Activated CD8-positive, alpha-beta T cell treated with anti-CD3 and anti-CD28 coated beads, Interleukin-2, amount 10 ng/mL, durations not matched to agents 7 days and 5 days (primary cell): ENCODE data around the gene KIAA0513. TPM values are rescaled to one million over a fixed set of nuclear protein-coding genes. Genes with fewer than 3 reads are reported as not detected.

Source experiments
- ATAC-seq: fragments of 150-1000 bp; cut with Tn5 transposase; one replicate; pipeline ENCODE4 v1.10.0; 2021; ENCODE audit warnings: moderate library complexity
- CTCF ChIA-PET: fragments of 350-600 bp; sonication (Branson Sonifier 250); formaldehyde crosslinking; loops from one replicate; lab custom pipeline; 2021; ENCODE audit warnings: antibody characterized with exemption; lab: Charles Lee
- POLR2A ChIA-PET: fragments of 350-600 bp; sonication (Branson Sonifier 250); formaldehyde crosslinking; loops from one replicate; lab custom pipeline; 2021; ENCODE audit warnings: antibody characterized with exemption; lab: Charles Lee
- DNase-seq: peaks from one replicate; pipeline ENCODE4 v3.0.0-alpha.2; 2020
- H3K27ac Mint-ChIP-seq: one replicate; pipeline ENCODE4 v1.8.0; 2021; ENCODE audit warnings: mild to moderate bottlenecking, mixed read lengths
- H3K27me3 Mint-ChIP-seq: one replicate; pipeline ENCODE4 v1.8.0; 2021; ENCODE audit warnings: low read depth, mixed read lengths
- H3K36me3 Mint-ChIP-seq: one replicate; pipeline ENCODE4 v1.8.0; 2021; ENCODE audit warnings: low read depth, mixed read lengths
- H3K4me1 Mint-ChIP-seq: one replicate; pipeline ENCODE4 v1.8.0; 2021; ENCODE audit warnings: low read depth, mixed read lengths
- H3K4me3 Mint-ChIP-seq: one replicate; pipeline ENCODE4 v1.8.0; 2021; ENCODE audit warnings: mild to moderate bottlenecking, mixed read lengths
- H3K9me3 Mint-ChIP-seq: one replicate; pipeline ENCODE4 v1.8.0; 2022; ENCODE audit warnings: mixed read lengths; ENCODE audit not compliant: insufficient read depth
- total RNA-seq, 2 experiments: library from RNA; stranded (reverse); gene quantifications; one replicate each; pipeline ENCODE4 v1.2.3, GENCODE V29; 2021

KIAA0513 gene
- total RNA-seq, 2 experiments from 2014 or later, result 8.1 to 9.1 TPM

DNA sequence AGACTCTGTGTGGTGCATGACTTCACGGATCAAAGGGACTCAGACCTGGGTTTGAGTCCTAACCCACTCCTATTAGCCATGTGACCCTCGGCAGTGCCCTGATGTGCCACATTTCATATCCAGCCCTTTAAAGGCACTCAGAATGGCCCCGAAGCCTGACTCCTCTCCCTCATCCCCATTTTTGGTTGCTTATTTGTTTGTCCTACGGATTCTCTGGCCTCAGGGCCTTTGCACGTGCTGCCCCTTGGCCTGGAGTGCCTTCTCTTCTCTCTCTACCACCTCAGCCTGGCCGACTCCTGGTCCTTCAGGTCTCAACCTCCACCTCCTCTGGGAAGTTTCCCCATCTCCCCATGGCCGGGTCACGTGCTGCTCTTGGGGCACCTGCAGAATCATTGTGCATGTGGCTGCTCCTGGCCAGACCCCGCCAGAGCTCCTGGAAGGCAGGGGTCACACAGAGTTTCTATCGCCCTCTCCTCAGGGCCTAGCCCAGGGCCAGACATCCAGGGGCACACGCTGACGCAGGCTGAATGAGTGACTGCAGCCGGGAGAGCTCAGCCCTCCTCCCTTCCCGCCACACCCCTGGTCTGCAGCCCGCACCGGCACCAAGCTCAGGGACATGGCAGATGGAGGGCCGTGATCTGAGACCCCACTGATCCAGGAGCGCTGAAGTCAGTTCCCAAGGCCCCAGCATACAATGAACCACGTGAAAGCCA, 106.6 kb downstream of the KIAA0513 start:
- Mint-ChIP-seq H3K36me3 (no peaks in the 10 kb centered on the region), H3K27ac (no peak overlapping the region), H3K9me3 (no peaks in the 10 kb centered on the region), H3K4me1 (peaks cover 10% of the 10 kb centered on the region), H3K4me3 (no peak overlapping the region), H3K27me3 (peaks cover 34% of the 10 kb centered on the region)
- ChIA-PET CTCF (no interaction called here), POLR2A (no interaction called here)
- no peak for DNase-seq
- ATAC-seq, result no peak

DNA sequence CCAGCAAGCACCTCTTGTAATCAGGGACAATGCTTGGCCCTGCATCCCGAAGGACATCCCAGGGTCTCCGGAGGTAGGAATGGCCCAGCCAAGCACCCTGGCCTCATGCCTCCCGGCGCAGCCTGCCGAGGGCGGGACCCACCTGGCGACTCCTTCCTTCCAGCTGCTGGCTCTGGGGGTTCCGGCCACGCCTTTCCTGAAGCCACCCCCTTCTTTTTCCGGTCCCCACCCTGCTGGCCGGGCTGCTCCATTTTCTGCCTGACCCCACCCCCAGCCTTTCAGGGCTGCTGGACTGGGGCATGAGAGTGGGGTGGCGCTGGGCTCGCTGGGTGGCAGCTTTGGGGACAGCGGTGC, 107.2 kb downstream of the KIAA0513 start:
- Mint-ChIP-seq H3K36me3 (no peaks in the 10 kb centered on the region), H3K4me1 (peaks cover 10% of the 10 kb centered on the region), H3K4me3 (no peak overlapping the region), H3K27ac (no peak overlapping the region), H3K9me3 (no peaks in the 10 kb centered on the region), H3K27me3 (peaks cover 37% of the 10 kb centered on the region)
- ChIA-PET CTCF (no interaction called here), POLR2A (no interaction called here)
- ATAC-seq (no peak), DNase-seq (no peak)

DNA sequence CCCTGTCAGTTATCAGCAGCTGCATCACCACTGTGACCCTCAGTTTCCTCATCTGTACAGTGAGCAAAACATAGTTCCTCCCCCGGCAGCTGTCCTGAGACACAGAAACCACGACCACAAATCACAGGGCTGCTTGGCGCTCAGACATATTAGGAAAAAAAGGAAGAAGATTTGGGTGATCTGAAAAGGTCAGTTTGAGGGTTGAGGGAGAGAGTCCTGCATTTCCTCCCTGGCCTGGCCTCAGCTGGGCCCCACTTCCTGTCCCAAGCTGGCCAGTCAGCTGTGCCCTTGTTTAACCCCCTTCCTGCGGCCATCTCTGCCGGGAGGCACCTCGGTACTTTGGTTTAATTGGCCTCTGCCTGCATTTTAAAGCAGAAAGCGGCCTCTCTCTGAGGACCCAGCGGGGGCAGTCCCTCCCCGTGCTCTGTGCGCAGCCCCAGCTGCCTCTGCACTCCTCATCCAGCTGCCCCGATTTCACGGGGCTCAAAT, 108.7 kb downstream of the KIAA0513 start:
- Mint-ChIP-seq H3K4me3 (no peak overlapping the region), H3K36me3 (no peaks in the 10 kb centered on the region), H3K4me1 (peaks cover 10% of the 10 kb centered on the region), H3K27me3 (peaks cover 37% of the 10 kb centered on the region), H3K9me3 (no peaks in the 10 kb centered on the region), H3K27ac (no peak overlapping the region)
- POLR2A ChIA-PET, result no interaction called here
- ATAC-seq (no peak), DNase-seq (no peak)
- CTCF ChIA-PET, result interaction anchor here (1.2 kb wide), 1 partner anchor 21 kb away, joined by 5 read pairs; no protein-coding TSS in a partner anchor

- no peaks in the 10 kb centered on the region for H3K9me3 Mint-ChIP-seq
- DNase-seq, result no peak
- no peak overlapping the region for H3K4me3 Mint-ChIP-seq
- H3K4me1 Mint-ChIP-seq, result peaks cover 10% of the 10 kb centered on the region
- ChIA-PET CTCF (interaction anchor here (1.2 kb wide), 1 partner anchor 22 kb away, joined by 5 read pairs; no protein-coding TSS in a partner anchor), POLR2A (no interaction called here)
- ATAC-seq, result no peak
- H3K27me3 Mint-ChIP-seq, result peaks cover 37% of the 10 kb centered on the region
- H3K27ac Mint-ChIP-seq, result no peak overlapping the region
- H3K36me3 Mint-ChIP-seq, result no peaks in the 10 kb centered on the region
These were observed 109.2 kb downstream of the KIAA0513 start for GRCh38 chr16:85136702-85137322.

- POLR2A ChIA-PET, result no interaction called here
- Mint-ChIP-seq H3K9me3 (no peaks in the 10 kb centered on the region), H3K27me3 (peaks cover 37% of the 10 kb centered on the region), H3K4me1 (peaks cover 10% of the 10 kb centered on the region), H3K36me3 (no peaks in the 10 kb centered on the region), H3K4me3 (no peak overlapping the region), H3K27ac (no peak overlapping the region)
- CTCF ChIA-PET, result no interaction called here
- ATAC-seq (no peak), DNase-seq (no peak)
These were observed 109.9 kb downstream of the KIAA0513 start for GRCh38 chr16:85137323-85138072.

GRCh38 chr16:85138073-85138824, 110.7 kb downstream of the KIAA0513 start:
- DNase-seq (no peak), ATAC-seq (no peak)
- H3K36me3 Mint-ChIP-seq, result no peaks in the 10 kb centered on the region
- no peak overlapping the region for H3K4me3 Mint-ChIP-seq
- H3K9me3 Mint-ChIP-seq, result no peaks in the 10 kb centered on the region
- ChIA-PET CTCF (no interaction called here), POLR2A (no interaction called here)
- H3K27me3 Mint-ChIP-seq, result peaks cover 34% of the 10 kb centered on the region
- H3K27ac Mint-ChIP-seq, result no peak overlapping the region
- peaks cover 10% of the 10 kb centered on the region for H3K4me1 Mint-ChIP-seq

- H3K27ac Mint-ChIP-seq, result no peak overlapping the region
- no peaks in the 10 kb centered on the region for H3K36me3 Mint-ChIP-seq
- no peak for DNase-seq
- POLR2A ChIA-PET, result no interaction called here
- H3K4me3 Mint-ChIP-seq, result no peak overlapping the region
- H3K27me3 Mint-ChIP-seq, result peaks cover 34% of the 10 kb centered on the region
- CTCF ChIA-PET, result no interaction called here
- H3K4me1 Mint-ChIP-seq, result peaks cover 10% of the 10 kb centered on the region
- no peaks in the 10 kb centered on the region for H3K9me3 Mint-ChIP-seq
- ATAC-seq, result no peak
These were observed 111.4 kb downstream of the KIAA0513 start for GRCh38 chr16:85138825-85139627.

DNA sequence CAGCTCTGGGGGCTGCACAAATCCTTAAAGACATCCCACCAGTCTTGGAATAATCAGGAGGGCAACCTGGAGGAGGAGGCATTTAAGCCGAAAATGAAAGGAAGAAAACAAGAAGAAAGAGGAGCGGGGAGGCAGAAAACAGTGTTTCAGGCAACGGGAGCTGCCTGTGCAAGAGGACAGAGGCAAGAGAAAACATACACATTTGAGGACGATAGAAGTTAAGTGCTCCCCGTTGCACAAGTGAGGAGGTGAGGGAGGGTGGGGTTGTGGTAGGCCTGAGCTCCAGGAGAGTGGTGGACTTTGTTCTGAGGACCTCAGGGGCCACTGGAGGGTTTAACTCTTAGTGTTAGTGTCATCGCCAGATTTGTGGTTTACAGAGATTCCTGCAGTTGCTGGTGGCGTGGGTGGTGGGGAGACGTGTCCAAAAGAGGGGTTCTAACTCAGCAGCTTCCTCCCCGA, 112.3 kb downstream of the KIAA0513 start:
- peaks cover 34% of the 10 kb centered on the region for H3K27me3 Mint-ChIP-seq
- no peaks in the 10 kb centered on the region for H3K36me3 Mint-ChIP-seq
- DNase-seq, result no peak
- H3K4me1 Mint-ChIP-seq, result peaks cover 10% of the 10 kb centered on the region
- no peak overlapping the region for H3K4me3 Mint-ChIP-seq
- H3K9me3 Mint-ChIP-seq, result no peaks in the 10 kb centered on the region
- POLR2A ChIA-PET, result no interaction called here
- CTCF ChIA-PET, result interaction anchor here (0.8 kb wide), 1 partner anchor 25 kb away, joined by 4 read pairs; no protein-coding TSS in a partner anchor
- H3K27ac Mint-ChIP-seq, result no peak overlapping the region
- no peak for ATAC-seq

- H3K9me3 Mint-ChIP-seq, result no peaks in the 10 kb centered on the region
- no peak for ATAC-seq
- POLR2A ChIA-PET, result no interaction called here
- no peaks in the 10 kb centered on the region for H3K36me3 Mint-ChIP-seq
- peaks cover 33% of the 10 kb centered on the region for H3K27me3 Mint-ChIP-seq
- no peak overlapping the region for H3K4me3 Mint-ChIP-seq
- no peak overlapping the region for H3K27ac Mint-ChIP-seq
- CTCF ChIA-PET, result interaction anchor here (0.8 kb wide), 1 partner anchor 26 kb away, joined by 4 read pairs; no protein-coding TSS in a partner anchor
- H3K4me1 Mint-ChIP-seq, result peaks cover 10% of the 10 kb centered on the region
- DNase-seq, result no peak
These were observed 112.9 kb downstream of the KIAA0513 start for GRCh38 chr16:85140455-85141012.

GRCh38 chr16:85141491-85142128, 114.0 kb downstream of the KIAA0513 start:
- no peaks in the 10 kb centered on the region for H3K36me3 Mint-ChIP-seq
- no peaks in the 10 kb centered on the region for H3K9me3 Mint-ChIP-seq
- POLR2A ChIA-PET, result no interaction called here
- DNase-seq (no peak), ATAC-seq (no peak)
- no peak overlapping the region for H3K27ac Mint-ChIP-seq
- no peak overlapping the region for H3K4me3 Mint-ChIP-seq
- peaks cover 5% of the 10 kb centered on the region for H3K4me1 Mint-ChIP-seq
- CTCF ChIA-PET, result no interaction called here
- peaks cover 26% of the 10 kb centered on the region for H3K27me3 Mint-ChIP-seq
